ENCODE results near the gene TIAM2.

Gene TIAM2

GRCh38 chr6:154977588-154977987 lies 17.5 kb upstream of the TIAM2 start:
- no peak for TF ChIP-seq CTCF (IDR thresholded peaks at IDR 0.05; ENCODE audit: low read depth, low read length)
- H3K4me3 ChIP-seq (ENCODE audit: low read depth, low read length), result no peak overlapping the region

GRCh38 chr6:154980273-154981078 lies 14.6 kb upstream of the TIAM2 start:
- no peak for TF ChIP-seq CTCF (IDR thresholded peaks at IDR 0.05; ENCODE audit: low read depth, low read length)
- no peak overlapping the region for H3K4me3 ChIP-seq (ENCODE audit: low read depth, low read length)

- H3K4me3 ChIP-seq (ENCODE audit: low read depth, low read length), result no peak overlapping the region
- no peak for TF ChIP-seq CTCF (IDR thresholded peaks at IDR 0.05; ENCODE audit: low read depth, low read length)
Measured at GRCh38 chr6:154981079-154981870, 13.8 kb upstream of the TIAM2 start.

DNA sequence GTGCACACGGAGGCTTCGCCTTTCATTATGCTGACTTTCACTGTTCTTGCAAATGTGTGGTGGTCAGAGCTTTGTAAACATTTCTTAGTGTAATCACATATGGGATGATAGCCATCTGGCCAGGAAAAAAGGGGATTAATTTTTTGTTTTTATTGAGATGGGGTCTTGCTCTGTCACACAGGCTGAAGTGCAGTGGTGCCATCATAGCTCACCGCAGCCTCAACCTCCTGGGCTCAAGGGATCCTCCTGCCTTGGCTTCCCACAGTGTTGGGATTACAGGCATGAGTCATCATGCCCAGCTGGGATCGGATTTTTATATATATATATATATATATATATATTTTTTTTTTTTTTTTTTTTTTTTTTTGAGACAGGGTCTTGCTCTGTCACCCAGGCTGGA lies 11.0 kb upstream of the TIAM2 start:
- no peak for TF ChIP-seq CTCF (IDR thresholded peaks at IDR 0.05; ENCODE audit: low read depth, low read length)
- H3K4me3 ChIP-seq (ENCODE audit: low read depth, low read length), result no peak overlapping the region

DNA sequence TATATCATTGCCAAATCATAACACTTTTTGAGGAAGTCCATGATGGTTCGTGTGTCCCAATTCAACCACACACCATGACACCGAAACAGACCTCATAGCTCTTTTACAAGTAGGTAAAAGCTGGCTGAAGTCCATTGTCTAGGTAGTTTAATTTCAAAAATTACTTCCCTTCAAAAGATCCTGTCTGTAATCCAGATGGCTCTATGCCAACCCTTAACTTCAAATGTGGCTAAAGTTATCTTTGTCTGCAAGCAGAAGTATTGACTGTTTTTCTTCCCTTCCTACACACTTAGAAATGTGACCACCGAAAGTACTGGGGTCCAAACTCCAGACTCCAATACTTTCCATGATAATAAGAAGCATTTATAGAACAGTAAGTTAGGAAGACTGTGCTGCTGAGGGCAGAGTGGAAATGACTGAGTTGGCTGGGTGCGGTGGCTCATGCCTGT lies 8.3 kb upstream of the TIAM2 start:
- no peak for TF ChIP-seq CTCF (IDR thresholded peaks at IDR 0.05; ENCODE audit: low read depth, low read length)
- no peak overlapping the region for H3K4me3 ChIP-seq (ENCODE audit: low read depth, low read length)

GRCh38 chr6:154989448-154989847 lies 5.7 kb upstream of the TIAM2 start:
- TF ChIP-seq CTCF (IDR thresholded peaks at IDR 0.05; ENCODE audit: low read depth, low read length), result no peak
- no peak overlapping the region for H3K4me3 ChIP-seq (ENCODE audit: low read depth, low read length)

DNA sequence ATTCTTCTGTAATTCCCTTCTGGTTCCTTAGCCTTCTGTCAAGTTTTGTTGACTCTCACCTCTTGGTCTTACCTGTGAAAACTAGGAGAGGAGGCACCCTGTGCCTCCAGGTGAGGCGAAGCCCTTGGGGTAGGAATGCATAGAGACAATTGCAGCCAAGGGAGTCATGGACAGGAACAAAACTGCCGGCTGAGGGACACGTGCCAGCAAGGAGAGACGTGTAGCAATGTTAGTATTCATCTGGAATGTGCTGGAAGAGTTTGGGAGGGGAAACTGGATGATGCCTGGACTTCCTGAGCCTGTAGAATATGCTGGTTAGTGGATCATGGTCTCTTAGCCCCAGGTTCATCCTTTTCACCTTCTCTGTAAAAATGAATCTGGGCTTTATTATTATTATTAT lies 3.9 kb upstream of the TIAM2 start:
- H3K4me3 ChIP-seq (ENCODE audit: low read depth, low read length), result no peak overlapping the region
- TF ChIP-seq CTCF (IDR thresholded peaks at IDR 0.05; ENCODE audit: low read depth, low read length), result no peak

Measured in WI38 (cell line).